Mesenteric fat pad (tissue), 1 donor: Measurements from ENCODE around the gene SPATA7. TPM values are rescaled to one million over a fixed set of nuclear protein-coding genes. Genes with fewer than 3 reads are reported as not detected.
"Not testable (repeated sequence)": the region's sequence is repeated elsewhere in the genome, so short reads cannot be mapped to it uniquely, and the experiment has no call there.

Experiments used
- DNase-seq: peaks from one replicate; pipeline ENCODE4 v3.0.0-alpha.2; 2020; ENCODE audit warnings: low spot score
- long read RNA-seq: library from polyadenylated mRNA; unstranded; transcript quantifications from one replicate; pipeline ENCODE4 v2.0.0, GENCODE V29; 2020
- total RNA-seq: library from RNA; stranded (reverse); fragmentation: NEBNext Ultra II Directional; extraction: Animal tissue kit (Norgen Biotek cat#: 25700); gene quantifications from one replicate; pipeline ENCODE4 v1.2.1, GENCODE V29; 2021
- donor health status: DM: yes; HTN: yes; CAD: no.

SPATA7 gene
- 7.3 TPM for total RNA-seq
- long read RNA-seq, partial matches to known transcripts = 2 of 9 reads
- long read RNA-seq, other reads (novel, unspliced or antisense) = 3 of 9 reads

- DNase-seq = peak; percentile 97
These were observed at the start of gene SPATA7 for GRCh38 chr14:88385212-88386101. Gene SPATA7, plus strand, starts transcription at chr14:88385657. Its CDS starts 162 bp downstream, at chr14:88385819.

DNA sequence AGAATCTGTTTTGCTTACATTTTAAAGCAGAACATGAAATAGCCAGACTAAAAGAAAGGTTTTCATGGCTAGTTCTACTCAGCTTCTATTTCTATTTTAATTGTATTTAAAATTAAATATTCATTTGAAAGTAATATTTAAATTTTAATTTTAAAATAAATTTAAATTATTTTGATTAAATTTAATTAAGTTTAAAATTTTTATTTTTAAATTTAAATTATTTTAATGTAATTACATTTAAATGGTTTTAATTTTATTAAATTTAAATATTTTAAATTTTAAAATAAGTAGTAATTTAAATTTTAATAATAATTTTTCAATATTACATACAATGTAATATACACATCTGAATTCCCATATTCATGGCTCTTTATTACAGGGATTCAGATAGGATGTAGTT lies 45.1 kb upstream of the SPATA7 start:
- no peak for DNase-seq

DNA sequence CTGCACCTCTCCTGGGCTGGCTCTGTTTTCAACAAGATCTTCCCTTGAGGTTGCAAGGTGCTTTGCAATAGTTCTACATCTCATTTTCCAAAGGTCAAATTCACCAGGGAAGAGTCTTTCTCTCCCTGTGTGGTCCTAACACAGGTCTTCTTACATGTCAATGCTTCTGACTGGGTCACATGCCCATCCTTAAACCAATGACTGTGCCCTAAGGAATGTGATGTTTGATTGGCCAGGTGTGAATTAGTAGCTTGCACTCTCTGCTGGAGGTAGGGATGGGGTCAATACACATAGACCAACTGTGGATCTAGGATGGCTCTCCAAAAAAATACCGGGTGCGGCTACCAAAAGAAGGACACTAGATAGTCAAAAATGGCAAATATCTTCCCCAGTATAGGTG lies 42.5 kb upstream of the SPATA7 start:
- no peak for DNase-seq

DNA sequence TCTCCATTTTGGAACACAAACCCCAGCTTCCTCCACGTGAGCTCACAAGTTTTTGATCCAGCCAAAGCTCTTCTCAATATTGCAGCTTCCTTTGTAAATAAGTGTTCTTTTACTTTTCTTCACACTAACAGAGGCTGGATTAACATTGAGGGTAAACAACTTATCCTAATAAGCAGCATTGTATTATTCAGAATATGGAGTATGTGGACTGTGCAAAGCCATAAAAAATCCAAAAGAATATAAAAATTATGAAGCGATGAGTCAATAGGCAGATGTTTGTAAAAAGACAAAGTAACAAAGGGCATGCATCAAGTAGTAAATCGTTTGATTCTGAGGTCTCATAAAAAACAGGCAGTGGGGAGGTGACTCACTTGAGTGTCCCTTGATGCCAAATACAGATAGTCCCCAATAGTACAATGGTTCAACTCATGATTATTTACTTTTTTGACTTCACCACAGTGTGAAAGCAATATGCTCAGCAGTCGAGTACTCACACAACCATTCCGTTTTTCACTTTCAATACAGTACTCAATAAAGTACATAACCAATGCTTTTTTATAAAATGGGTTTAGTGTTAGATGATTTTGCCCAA lies 39.3 kb upstream of the SPATA7 start:
- DNase-seq = no peak

- no peak for DNase-seq
These were observed 36.9 kb upstream of the SPATA7 start for GRCh38 chr14:88348546-88348945.

- no peak for DNase-seq
These were observed 33.3 kb upstream of the SPATA7 start for GRCh38 chr14:88351966-88352691.

DNA sequence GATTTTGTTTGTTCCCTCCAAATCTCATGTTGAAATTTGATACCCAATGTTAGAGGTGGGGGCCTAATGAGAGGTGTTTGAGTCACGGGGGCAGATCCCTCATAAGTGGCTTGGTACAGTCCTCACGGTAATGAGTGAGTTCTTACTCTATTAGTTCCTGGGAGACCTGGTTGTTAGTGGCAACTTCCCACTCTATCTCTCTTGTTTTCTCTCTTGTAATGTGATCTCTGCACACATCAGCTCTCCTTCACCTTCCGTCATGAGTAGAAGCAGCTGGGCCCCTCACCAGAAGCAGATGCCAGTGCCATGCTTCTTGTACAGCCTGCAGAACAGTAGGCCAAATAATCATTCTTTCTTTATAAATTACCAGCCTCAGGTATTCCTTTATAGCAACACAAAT lies 32.8 kb upstream of the SPATA7 start:
- no peak for DNase-seq

DNA sequence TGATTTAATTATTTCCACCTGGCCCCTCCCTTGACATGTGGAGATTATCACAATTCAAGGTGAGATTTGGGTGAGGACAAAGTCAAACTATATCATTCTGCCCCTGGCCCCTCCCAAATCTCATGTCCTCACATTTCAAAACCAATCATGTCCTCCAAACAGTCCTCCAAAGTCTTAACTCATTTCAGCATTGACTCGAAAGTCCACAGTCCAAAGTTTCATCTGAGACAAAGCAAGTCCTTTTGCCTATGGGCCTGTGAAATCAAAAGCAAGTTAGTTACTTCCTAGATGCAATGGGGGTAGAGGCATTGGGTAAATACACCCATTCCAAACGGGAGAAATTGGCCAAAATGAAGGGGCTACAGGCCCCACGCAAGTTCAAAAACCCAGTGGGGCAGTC lies 31.1 kb upstream of the SPATA7 start:
- no peak for DNase-seq

DNA sequence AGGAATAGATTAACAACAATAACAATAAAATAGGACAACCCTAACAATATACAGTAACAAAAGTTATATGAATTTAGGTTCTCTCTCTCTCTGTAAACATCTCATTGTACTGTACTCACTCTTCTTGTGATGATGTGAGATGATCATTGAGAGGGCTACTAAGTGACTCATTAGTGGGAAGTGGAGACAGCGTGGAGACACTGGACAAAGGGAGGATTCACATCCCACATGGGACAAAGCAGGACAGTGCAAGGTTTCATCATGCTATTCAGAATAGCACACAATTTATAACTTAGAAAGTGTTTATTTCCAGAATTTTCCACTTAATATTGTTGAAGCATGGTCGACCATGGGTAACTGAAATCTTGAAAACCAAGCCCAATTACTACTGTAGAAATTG lies 26.0 kb upstream of the SPATA7 start:
- no peak for DNase-seq

GRCh38 chr14:88363644-88364043 lies 21.8 kb upstream of the SPATA7 start:
- DNase-seq = no peak

DNA sequence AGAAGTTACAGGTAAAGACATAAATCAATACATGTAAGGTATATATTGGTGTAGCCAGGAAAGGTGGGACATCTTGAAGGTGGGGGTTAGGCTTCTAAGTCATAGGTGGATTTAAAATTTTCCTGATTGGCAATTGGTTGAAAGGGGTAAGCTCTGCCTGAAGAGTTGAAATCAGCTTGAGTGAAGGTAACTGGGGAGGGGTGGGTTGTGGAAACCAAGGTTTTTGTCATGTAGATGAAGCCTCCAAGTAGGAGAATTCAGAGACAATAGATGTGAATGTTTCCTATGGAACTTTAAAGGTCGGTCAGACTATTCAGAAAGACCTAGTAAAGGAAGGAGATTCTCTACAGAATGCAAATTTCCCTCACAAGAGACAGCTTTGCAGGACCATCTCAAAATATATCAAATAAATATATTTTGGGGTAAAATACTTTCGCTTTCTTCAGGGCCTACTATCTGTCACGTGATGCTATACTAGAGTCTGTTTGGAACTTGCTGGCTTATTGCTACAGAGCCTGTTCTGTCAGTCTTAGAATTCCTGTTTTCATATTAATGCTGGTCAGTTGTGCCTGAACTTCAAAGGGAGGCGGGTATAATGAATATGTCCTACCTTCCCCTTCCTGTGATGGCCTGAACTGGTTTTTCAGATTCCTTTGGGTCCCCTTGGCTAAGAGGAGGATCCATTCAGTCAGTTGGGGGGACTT lies 20.6 kb upstream of the SPATA7 start:
- no peak for DNase-seq

DNA sequence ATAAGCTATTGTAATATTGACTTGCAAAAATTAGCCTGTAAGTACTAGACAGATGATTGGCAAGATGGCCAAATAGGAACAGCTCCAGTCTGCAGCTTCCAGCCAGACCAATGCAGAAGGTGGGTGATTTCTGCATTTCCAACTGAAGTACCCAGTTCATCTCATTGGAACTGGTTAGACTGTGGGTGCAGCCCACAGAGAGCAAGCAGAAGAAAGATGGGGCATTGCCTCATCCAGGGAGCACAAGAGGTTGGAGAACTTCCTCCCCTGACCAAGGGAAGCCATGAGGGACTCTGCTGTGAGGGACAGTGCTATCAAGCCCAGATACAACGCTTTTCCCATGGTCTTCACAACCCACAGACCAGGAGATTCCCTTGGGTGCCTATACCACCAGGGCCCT lies 16.0 kb upstream of the SPATA7 start:
- no peak for DNase-seq

DNA sequence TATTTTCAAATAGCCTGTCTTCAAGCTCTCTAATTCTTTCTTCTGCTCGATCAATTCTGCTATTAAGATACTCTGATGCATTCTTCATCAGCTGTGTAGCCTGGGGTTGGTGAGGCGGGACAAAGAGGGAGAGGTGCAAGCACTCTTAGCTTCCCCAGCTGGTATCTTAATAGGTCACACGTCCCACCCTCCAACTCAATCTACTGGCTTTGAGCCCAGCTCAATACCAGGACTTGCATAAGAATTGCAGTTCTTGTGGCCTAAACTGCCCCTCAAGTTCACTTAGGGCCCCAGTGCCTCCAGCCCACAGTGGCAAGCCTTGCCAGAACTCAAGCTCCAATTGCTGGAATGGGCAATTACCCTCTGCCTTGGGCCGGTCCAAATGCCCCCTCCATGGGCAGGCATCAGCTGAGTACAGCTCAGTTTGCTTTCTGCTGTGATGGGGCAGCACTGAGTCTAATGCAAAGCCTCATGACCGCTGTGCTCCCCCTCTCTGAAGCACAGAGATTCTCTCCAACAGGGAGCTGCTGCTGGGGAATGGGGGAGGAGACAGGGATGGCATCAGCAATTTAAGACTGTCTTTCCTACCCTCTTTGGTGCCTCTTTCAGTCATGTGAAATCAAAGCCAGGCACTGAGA lies 5.6 kb upstream of the SPATA7 start:
- DNase-seq = no peak

GRCh38 chr14:88380405-88380804 lies 5.1 kb upstream of the SPATA7 start:
- DNase-seq = no peak

- not testable (repeated sequence) for DNase-seq
These were observed 3.8 kb upstream of the SPATA7 start for GRCh38 chr14:88381634-88382033.

DNA sequence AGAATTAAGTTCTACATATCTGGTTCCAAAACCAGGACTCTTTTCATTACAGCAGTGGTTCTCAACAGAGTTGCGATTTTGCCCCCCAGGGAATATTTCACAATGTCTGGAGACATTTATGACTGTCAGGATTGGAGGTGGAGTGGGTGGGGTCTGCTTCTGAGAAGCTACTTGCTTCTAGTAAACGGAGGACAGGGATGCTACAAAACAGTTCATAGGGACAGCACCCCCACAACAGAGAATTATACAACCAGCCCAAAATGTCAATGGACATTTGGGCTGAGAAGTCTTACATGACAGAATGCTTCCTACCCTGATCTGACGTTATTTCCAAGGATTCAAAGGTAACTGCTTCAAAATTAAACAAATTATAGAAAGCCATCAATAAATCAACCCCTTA lies 739 bp upstream of the SPATA7 start:
- DNase-seq = no peak

DNA sequence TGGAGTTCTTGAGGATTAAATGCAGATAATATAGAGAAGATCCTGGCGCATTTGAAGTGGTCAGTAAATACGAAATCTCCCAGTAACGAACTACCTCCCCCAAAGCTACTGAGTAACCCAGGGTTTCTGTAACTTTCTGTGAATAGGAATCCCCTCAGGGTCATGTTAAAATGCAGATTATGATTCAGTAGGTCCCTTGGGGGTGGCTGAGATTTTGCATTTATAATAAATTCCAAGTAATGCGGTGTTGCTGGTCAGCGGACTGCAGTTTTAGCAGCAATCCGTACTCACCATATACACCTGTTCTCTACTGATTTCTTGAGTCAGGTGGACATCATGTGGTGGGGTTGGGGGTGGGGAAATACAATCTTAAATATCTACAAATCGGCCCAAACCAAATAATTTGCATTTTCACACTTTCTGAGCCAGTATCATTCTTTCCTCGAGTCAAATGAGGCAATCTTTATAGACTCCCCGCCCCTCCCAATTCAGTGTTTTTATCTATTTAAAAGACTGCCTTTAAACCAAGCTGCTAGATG lies 868 bp downstream of the SPATA7 start:
- DNase-seq = no peak

DNA sequence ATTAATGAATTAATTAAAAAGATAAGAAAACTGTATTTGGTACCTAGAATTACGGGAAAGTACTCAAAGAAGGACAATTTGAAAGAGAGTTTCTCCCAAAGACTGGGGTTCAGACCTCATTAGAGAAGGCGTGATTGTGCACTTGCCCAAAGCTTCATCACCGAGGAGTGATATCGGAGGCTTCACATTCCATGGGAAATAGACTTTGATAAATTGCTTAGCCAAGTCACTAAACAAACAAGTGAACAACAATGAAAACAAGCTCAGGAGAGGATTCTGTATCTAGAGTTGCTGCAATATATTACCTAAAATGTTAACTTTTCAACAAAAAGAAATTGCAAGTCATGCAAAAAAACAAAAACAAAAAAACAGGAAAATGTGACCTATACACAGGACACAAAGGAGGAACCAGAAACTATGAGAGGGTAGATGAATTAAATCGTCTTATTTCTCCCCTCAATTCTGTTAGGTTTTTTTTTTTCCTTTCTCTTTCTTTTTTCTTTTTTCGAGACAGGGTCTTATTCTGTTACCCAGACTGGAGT lies 3.4 kb downstream of the SPATA7 start:
- DNase-seq = no peak

DNA sequence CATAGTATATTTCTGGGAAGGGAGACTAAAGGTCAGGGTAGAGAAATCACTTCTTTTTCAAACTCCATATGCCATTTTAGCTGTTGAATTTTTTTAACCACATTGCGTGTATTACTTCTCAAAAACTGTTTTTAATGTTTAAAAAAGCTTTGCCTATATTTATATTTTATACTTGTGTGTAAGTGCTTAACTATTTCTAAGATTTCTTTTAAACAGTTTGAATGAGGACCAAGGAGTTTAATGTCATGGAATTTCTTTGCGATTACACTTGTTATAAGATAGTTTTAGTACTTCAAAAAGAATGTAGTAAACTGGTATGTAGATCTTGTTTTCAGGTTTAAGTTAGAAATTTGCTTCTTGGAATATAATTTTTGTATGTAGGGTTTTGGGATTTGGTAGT lies 7.2 kb downstream of the SPATA7 start:
- DNase-seq = no peak

- no peak for DNase-seq
These were observed 25.6 kb downstream of the SPATA7 start for GRCh38 chr14:88411039-88411438.
